ENCODE measurements around the gene SPTY2D1.
A peak's percentile ranks its signal among the peaks of the same experiment; 100 is the strongest.
"Not testable (repeated sequence)": the region's sequence is repeated elsewhere in the genome, so short reads cannot be mapped to it uniquely, and the experiment has no call there.

SPTY2D1 gene

GRCh38 chr11:18634140-18635032 is at the start of gene SPTY2D1:
Gene SPTY2D1 (minus strand): TSS chr11:18634342. CDS start chr11:18634257, 85 bp downstream.
- peak; percentile 84 for DNase-seq

GRCh38 chr11:18682466-18682865 is 48.3 kb upstream of the SPTY2D1 start:
- DNase-seq = no peak

GRCh38 chr11:18681949-18682348 is 47.8 kb upstream of the SPTY2D1 start:
- not testable (repeated sequence) for DNase-seq

DNA sequence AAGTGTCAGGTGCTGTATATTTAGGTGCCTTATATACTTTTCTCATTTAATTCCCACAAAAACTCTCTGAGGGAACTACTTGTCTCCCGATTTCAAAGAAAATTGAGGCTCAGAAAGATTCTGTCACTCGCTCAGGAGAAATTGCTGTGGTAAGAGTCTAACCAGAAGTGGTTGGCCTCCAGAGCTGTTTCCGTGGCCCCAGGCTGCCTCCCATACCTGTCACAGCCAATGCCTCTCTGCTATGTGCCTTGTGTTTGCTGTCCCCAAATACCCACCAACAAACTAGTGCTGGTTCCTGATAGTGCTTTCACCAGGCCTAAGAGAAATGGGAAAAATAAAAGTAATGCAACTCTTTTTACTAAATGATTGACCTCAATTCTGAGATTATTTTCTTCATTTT is 43.4 kb upstream of the SPTY2D1 start:
- no peak for DNase-seq

DNA sequence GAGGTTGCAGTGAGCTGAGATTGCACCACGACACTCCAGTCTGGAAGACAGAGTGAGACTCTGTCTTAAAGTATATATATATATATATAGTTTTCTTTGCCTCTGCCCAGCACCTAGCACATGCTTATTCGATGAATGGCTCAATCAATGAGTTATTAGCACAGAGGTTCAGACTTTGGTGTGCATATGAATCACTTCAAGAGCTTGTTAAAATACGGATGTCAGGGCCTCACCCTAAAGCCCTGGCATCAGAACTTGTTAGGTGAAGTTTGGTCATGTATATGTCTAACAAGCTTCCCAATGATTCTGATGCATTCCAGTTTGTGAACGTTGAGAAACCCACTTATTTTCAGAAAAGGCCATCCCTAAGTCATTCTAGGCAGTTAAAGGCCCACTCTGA is 42.7 kb upstream of the SPTY2D1 start:
- no peak for DNase-seq

GRCh38 chr11:18672209-18672608 is 38.1 kb upstream of the SPTY2D1 start:
- peak; percentile 67 for DNase-seq

- DNase-seq = no peak
Measured at GRCh38 chr11:18671246-18671645, 37.1 kb upstream of the SPTY2D1 start.

DNA sequence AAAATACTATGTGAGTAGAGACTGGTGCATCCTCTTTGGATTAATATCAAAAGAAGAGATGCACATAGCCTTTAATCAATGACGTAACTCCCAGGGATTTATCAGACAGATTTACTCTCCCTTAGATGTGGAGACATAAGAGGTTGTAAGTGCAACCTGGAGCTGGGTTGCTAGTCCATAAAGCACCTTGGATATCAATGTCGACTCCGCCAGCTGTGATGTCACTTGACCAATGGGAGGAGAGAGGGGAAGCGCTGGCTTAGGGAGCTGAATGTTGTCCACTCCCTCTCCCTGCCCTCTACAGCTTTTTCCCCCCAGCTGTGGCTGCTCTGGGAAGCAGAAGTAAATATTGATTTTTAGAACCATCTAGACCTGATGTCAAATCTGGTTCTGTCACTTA is 35.6 kb upstream of the SPTY2D1 start:
- DNase-seq = peak; percentile 83

DNA sequence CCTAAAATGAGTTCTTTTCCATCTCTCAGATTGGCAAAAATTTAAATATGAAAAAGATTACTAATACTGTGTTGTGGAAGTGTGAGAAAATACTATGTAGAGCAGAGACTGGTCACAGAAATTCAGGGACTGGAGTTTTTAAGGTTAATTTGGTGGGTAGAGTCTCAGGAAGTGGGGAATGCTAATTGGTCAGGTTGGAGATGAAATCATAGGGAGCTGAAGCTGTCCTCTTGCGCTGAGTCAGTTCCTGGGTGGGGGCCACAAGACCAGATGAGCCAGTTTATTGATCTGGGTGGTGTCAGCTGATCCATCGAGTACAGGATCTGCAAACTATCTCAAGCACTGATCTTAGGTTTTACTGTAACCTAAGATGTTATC is 35.1 kb upstream of the SPTY2D1 start:
- peak; percentile 54 for DNase-seq

GRCh38 chr11:18668131-18668530 is 34.0 kb upstream of the SPTY2D1 start:
- no peak for DNase-seq

- DNase-seq = not testable (repeated sequence)
Measured at GRCh38 chr11:18665353-18665872, 31.3 kb upstream of the SPTY2D1 start.

- DNase-seq = no peak
Measured at GRCh38 chr11:18657673-18658072, 23.5 kb upstream of the SPTY2D1 start.

DNA sequence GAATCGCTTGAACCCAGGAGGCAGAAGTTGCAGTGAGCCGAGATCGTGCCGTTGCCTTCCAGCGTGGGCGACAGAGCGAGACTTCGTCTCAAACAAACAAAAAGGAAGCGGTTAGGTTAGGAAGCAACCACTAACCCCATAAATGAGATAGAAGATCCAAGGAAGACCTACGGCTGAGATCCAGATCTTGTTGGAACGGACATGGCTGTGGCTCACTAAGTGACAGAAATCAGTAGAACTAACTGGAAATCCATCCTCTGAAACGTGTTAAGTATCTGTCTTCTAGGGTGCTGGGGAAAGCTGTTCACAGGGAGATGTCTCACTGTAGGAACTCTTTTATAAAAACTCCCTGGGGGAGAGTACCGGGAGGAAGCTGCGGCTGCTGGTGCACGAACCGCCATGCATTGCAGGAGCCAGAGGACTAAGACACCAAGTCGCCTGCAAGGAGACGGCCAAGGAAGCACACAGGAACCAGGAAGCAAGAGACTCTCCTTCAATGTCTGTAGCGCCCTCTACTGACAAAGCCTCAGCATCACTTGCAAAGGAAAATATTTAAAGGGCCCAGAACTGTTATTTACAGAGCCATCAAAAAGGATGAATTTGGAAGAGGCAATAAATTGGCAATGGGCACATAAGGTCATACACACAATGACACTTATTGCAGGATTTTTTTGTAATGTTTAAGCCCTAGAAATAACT is 16.9 kb upstream of the SPTY2D1 start:
- DNase-seq = no peak

- DNase-seq = no peak
Measured at GRCh38 chr11:18650353-18650752, 16.2 kb upstream of the SPTY2D1 start.

- DNase-seq = not testable (repeated sequence)
Measured at GRCh38 chr11:18643034-18643433, 8.9 kb upstream of the SPTY2D1 start.

GRCh38 chr11:18641677-18642076 is 7.5 kb upstream of the SPTY2D1 start:
- no peak for DNase-seq

DNA sequence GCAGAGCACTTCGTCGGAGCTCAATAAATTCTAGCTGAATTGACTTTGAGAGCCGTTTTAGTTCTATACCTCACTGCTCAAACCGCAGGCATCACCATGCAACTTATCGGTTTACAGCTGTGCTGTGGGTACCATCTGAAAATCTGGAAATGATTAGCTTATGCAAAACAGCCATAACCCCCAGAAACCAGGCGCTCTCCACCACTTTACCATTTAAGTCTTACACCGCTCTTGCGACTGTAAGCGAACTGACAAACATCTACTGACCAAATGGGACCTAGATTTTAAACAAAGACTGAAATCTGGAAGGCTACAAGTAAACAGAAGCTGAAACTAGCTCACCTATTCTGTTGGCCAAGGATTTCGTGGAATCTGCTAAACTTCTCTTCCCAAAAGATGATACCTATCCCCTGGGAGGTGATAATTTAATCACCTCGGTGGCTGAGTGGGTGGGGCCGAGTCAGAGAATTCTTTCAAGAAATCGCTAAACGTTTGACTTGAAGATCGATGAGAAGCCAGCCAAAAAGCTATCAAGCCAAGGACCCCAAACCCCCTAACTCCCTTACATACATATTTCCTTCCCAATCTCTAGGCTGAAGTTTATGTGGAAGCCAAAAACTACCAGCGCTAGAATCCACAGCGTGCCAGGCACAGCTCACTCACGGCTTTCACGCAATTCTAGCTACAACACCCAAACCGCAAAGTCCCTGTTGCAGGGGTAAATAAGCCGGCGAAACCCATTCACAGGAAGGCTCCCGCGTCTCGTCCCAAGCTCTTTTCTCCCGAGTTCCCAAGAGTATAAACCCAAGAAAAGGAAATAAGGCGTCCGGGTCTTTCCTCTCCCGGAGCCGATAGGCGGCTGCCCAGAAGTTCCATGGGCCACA is 644 bp downstream of the SPTY2D1 start:
- DNase-seq = no peak

- no peak for DNase-seq
Measured at GRCh38 chr11:18632841-18633240, 1.3 kb downstream of the SPTY2D1 start.

DNA sequence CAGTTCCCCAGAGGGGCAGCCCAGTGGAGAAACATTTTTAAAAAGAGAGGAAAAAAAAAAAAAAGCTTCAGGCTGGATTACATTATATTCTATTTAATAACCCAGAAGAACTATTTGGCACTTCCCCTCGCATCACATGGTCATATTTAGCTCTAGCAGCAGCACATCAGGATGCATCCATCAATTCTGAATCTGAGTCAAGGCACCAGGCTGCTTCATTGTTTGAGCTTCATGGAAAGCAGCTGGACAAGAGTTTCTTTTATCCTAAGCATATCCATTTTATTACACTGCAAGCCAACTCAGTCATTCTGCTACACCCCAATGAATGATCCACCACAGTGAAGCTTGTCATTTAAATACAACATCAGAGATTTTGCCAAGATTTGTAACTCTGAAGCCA is 10.0 kb downstream of the SPTY2D1 start:
- no peak for DNase-seq

DNA sequence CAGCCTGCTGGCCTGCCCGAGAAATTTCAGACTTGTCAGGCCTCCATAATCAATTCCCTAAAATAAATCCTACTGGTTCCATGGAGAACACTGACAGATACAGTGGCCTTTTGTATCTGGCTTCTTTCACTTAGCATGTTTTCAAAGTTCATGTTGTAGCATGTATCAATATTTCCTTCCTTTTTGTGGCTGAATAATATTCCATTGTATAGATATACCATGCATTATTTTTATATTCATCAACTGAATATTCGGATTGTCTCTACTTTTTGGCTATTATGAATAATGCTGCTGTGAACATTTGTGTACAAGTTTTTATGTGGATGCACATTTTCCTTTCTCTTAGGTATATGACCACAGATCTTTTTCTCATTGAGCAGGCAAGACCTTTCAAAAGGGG is 10.4 kb downstream of the SPTY2D1 start:
- DNase-seq = no peak

DNA sequence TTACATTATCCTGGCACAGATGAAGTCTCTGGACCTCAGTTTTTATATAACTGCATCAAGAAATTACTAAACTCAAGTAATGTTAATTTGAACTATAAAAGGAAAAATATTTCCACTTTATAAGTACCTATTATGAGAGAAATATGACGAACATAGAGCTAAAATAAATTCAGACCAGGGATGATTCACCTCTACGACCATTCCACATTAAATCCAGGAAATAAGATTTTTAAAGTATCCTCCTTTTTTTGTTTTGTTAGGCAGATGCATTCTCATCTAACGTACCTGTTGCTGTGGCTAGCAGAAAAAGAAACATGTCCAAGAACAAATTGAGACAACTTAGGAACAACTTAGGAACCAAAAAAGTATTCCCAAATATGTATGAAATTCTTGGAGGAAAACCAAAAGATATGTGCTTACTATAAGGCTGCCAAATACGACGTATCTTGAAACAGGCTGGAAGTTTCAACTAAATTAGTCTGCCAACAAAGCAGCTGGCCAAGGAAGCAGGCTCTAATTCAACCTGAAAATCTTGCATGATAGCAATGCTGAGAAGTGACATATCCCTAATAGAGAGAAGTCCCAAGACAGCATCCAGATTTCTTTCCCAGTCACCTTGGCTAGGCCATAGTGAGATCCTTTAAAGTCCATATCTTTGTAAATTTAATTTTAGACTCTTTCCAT is 15.7 kb downstream of the SPTY2D1 start:
- DNase-seq = no peak

DNA sequence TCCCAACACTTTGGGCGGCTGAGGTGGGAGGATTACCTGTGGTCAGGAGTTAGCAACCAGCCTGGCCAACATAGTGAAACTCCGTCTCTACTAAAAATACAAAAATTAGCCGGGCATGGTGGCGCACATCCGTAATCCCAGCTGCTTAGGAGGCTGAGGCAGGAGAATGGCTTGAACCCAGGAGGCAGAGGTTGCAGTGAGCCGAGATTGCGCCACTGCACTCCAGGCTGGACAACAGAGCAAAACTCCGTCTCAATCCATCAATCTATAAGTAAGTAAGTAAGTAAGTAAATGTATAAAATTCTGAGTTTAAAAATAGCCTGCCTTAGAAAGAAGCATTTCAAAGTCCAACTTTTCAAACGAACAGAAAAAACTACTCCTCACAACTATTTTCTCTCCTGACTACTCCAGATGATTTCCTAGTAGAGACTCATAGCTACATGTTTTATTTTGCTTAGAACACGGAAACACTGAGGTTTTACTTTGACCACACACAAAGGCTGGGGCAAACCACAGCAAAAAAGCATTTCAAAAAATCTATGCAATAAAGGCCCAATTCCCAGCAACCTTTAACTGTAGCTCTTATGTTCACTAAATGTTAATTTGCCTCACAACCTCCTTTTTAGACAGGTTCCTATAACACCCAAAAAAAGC is 16.3 kb downstream of the SPTY2D1 start:
- DNase-seq = no peak
